Measurements from ENCODE around the gene ATXN1. TPM values are rescaled to one million over a fixed set of nuclear protein-coding genes. Genes with fewer than 3 reads are reported as not detected.

Gene ATXN1
- total and polyA plus RNA-seq, 2 of the 13 experiments (the other 11 are each of a cell fraction or from before 2014, with no cell fraction given), result 20.7 to 39.5 TPM

DNA sequence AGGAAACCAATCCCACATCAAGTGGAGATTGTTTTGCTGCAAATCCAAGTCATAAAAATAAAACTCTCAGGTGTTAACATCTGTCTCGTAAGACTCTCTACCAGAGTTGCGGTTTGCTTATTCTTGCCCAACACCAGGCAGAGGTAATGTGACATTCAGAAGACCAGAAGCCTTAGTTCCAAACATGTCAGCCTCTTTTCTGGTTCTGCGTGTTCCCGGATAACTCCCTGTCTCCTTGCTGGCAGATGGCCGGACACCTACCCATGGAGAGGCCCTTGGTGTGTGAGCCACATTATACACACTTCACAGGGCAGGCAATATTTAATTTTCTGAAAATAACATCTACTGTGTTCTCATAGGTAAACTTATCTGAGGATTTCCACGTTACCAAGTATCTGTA, 449.5 kb downstream of the ATXN1 start:
- DNase-seq (ENCODE audit: low spot score) (no peak), FAIRE-seq (no peak), ATAC-seq (no peak)
- Histone ChIP-seq H3K36me3 (replicated peaks in 1 of 2; ENCODE audit: control insufficient read depth in 1 of 2, insufficient read depth in 2 of 2, low read length in 2 of 2) (peaks cover 0 to 3% of the 10 kb centered on the region in 2 experiments; a peak in 2 of 5 replicates), H3K4me2 (ENCODE audit: low read depth, low read length) (no peak overlapping the region), H3K27me3 (ENCODE audit: control insufficient read depth in 1 of 2, insufficient read depth in 2 of 2, low read length in 2 of 2) (no peaks in the 10 kb centered on the region), H3K4me1 (ENCODE audit: insufficient read depth, low read length) (no peaks in the 10 kb centered on the region), H2AFZ (ENCODE audit: low read length) (no peak overlapping the region), H4K20me1 (ENCODE audit: insufficient read depth, low read length) (0 out of 2 replicates have a peak, but pooled peaks cover under 1% of the 10 kb centered on the region), H3K4me3 (replicated peaks in 1 of 3; ENCODE audit: insufficient read depth in 1 of 3, low read depth in 2 of 3, low read length in 3 of 3) (no peak overlapping the region), H3K79me2 (ENCODE audit: insufficient read depth, low read length) (no peaks in the 10 kb centered on the region), H3K27ac (ENCODE audit: extremely low read length, insufficient read depth, low read length) (no peak overlapping the region), H3K9ac (ENCODE audit: insufficient read depth, low read depth, low read length) (no peak overlapping the region), H3K9me3 (ENCODE audit: low read length) (no peaks in the 10 kb centered on the region)
- ChIA-PET CTCF (ENCODE audit: low intra/inter-chr PET ratio, low total read pairs) (no interaction called here), POLR2A (no interaction called here)
- TF ChIP-seq MAFG (CRISPR knock-in tag; IDR thresholded peaks at IDR 0.05) (no peak), TOPORS (CRISPR knock-in tag; IDR thresholded peaks at IDR 0.05) (no peak), MAZ (IDR thresholded peaks at IDR 0.05; ENCODE audit: borderline replicate concordance, low read depth, low read length) (no peak), MAZ (CRISPR knock-in tag; IDR thresholded peaks at IDR 0.05; ENCODE audit: low read depth) (no peak), ZNF329 (CRISPR knock-in tag; IDR thresholded peaks at IDR 0.05; ENCODE audit: low read depth) (no peak), CBX2 (IDR thresholded peaks at IDR 0.05; ENCODE audit: low read depth, low read length) (no peak), CBX2 (CRISPR knock-in tag; IDR thresholded peaks at IDR 0.05; ENCODE audit: low read depth) (no peak), MED8 (CRISPR knock-in tag; IDR thresholded peaks at IDR 0.05; ENCODE audit: insufficient replicate concordance) (no peak), TP53 (CRISPR knock-in tag; conservative IDR thresholded peaks at IDR 0.05) (no peak), NFE2L2 (IDR thresholded peaks at IDR 0.05; ENCODE audit: low read length) (no peak), ZNF33B (CRISPR knock-in tag; IDR thresholded peaks at IDR 0.05) (no peak), NFKBIZ (CRISPR knock-in tag; IDR thresholded peaks at IDR 0.05) (no peak), SIX4 (CRISPR knock-in tag; IDR thresholded peaks at IDR 0.05) (no peak), KLF6 (CRISPR knock-in tag; IDR thresholded peaks at IDR 0.05) (no peak), ZNF557 (CRISPR knock-in tag; IDR thresholded peaks at IDR 0.05) (no peak)
- TF ChIP-seq, protein P1, sequence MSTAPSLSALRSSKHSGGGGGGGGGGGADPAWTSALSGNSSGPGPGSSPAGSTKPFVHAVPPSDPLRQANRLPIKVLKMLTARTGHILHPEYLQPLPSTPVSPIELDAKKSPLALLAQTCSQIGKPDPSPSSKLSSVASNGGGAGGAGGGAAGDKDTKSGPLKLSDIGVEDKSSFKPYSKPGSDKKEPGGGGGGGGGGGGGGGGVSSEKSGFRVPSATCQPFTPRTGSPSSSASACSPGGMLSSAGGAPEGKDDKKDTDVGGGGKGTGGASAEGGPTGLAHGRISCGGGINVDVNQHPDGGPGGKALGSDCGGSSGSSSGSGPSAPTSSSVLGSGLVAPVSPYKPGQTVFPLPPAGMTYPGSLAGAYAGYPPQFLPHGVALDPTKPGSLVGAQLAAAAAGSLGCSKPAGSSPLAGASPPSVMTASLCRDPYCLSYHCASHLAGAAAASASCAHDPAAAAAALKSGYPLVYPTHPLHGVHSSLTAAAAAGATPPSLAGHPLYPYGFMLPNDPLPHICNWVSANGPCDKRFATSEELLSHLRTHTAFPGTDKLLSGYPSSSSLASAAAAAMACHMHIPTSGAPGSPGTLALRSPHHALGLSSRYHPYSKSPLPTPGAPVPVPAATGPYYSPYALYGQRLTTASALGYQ (CRISPR knock-in tag; IDR thresholded peaks at IDR 0.05), result no peak
- intact Hi-C loops (cut with micrococcal nuclease; ENCODE audit: unreplicated experiment) (no loop called here), in situ Hi-C loops (cut with HindIII; ENCODE audit: extremely low pct_ligation_motif_present, low pct_unique_long_range_greater_than_20kb) (no loop called here)
- 96% methylated on average over 6 of the region's 6 CpGs for WGBS (ENCODE audit: low lambda C conversion rate)
- no TSS peak for BruUV-seq (replicated peaks)
